ENCODE measurements around the gene NCSTN. TPM values are rescaled to one million over a fixed set of nuclear protein-coding genes. Genes with fewer than 3 reads are reported as not detected.

Gene NCSTN
- total RNA-seq, 1 donor from 2014 or later: 108 TPM

DNA sequence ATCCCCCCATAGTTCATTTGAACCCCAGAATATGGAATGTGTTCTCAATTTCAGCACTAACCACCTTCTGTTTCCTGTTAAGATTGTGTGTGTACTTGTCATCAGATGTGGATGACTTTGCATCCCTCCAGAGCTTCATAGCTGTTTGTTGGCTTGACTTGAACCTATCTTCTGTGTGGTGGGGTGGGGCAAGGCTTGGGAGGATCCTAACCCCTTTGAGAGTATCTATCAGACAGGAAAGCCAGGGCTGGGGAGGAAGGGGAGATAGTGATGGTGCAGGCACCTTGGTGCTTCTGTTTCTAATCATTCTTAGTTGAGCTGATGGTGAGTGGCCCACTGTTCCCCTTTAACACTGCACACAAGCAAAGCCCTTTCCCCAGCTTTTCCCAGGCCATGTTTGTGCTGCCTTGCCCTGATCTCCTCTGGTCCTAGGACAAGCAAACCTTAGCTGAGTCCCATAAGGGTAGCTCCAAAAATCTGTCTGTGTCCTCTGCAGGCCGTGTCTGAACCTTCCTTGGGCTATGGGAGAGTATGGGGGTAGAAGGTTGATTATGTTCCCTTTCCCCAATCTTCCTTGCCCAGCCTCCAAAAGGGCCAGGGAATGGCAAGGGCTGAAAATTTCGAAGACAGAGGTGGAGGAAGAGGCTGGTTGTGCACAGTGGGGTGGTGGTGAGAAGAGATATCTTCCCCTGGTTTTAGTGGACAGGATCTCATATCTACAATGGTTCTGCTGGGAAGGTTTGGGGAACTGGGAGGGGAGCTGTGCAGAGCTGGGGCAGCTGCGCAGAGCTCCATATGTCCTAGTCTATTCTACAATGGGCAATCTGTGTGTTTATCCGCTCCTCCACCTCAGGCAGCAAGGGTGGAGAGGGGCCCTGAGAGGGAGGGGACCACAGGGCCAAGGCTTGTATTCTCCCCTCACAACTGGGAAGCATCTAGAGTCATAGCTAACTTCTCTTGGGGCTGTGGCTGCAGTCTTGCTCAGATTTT is 25.0 kb downstream of the NCSTN start:
- no peak overlapping the region for H3K27ac ChIP-seq
- TF ChIP-seq CTCF (IDR thresholded peaks at IDR 0.05): no peak
- ATAC-seq (no peak), DNase-seq (no peak)
- peaks cover 14% of the 10 kb centered on the region for H3K27me3 ChIP-seq (ENCODE audit: low read depth)
- H3K4me3 ChIP-seq: no peak overlapping the region
- H3K36me3 ChIP-seq: no peaks in the 10 kb centered on the region
- no peaks in the 10 kb centered on the region for H3K4me1 ChIP-seq
- intact Hi-C loops (cut with DNase I): no loop called here
- no peaks in the 10 kb centered on the region for H3K9me3 ChIP-seq

GRCh38 chr1:160369087-160369486 is 25.9 kb downstream of the NCSTN start:
- ATAC-seq (no peak), DNase-seq (no peak)
- no peak overlapping the region for H3K27ac ChIP-seq
- no peaks in the 10 kb centered on the region for H3K4me1 ChIP-seq
- no peak for TF ChIP-seq CTCF (IDR thresholded peaks at IDR 0.05)
- no peaks in the 10 kb centered on the region for H3K9me3 ChIP-seq
- intact Hi-C loops (cut with DNase I): no loop called here
- peaks cover 14% of the 10 kb centered on the region for H3K27me3 ChIP-seq (ENCODE audit: low read depth)
- no peaks in the 10 kb centered on the region for H3K36me3 ChIP-seq
- no peak overlapping the region for H3K4me3 ChIP-seq

- Histone ChIP-seq H3K27me3 (ENCODE audit: low read depth) (peaks cover 14% of the 10 kb centered on the region), H3K9me3 (no peaks in the 10 kb centered on the region), H3K27ac (no peak overlapping the region), H3K4me1 (peaks cover 10% of the 10 kb centered on the region), H3K36me3 (no peaks in the 10 kb centered on the region), H3K4me3 (no peak overlapping the region)
- TF ChIP-seq CTCF (IDR thresholded peaks at IDR 0.05): no peak
- intact Hi-C loops (cut with DNase I): no loop called here
- DNase-seq (no peak), ATAC-seq (no peak)
Observed at GRCh38 chr1:160370561-160371345, 27.6 kb downstream of the NCSTN start.

DNA sequence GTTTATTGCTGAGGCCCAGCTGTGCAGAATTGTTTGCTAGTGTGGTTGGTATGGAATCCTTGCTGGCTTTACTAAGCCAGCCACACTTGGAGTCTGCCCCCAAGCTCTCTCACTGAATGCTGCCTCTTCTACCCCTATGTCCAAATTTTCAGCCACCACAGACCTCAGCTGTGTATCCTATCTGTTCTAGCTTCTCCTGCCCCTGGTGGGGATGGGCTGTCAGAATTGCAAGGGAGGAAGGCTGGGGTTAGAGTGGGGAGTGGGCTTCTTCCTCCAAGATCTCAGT is 28.1 kb downstream of the NCSTN start:
- DNase-seq: no peak
- no peak for ATAC-seq
- Histone ChIP-seq H3K4me1 (peaks cover 15% of the 10 kb centered on the region), H3K9me3 (no peaks in the 10 kb centered on the region), H3K4me3 (no peak overlapping the region), H3K36me3 (no peaks in the 10 kb centered on the region), H3K27me3 (ENCODE audit: low read depth) (peaks cover 14% of the 10 kb centered on the region), H3K27ac (no peak overlapping the region)
- TF ChIP-seq CTCF (IDR thresholded peaks at IDR 0.05): no peak
- intact Hi-C loops (cut with DNase I): no loop called here

- H3K27me3 ChIP-seq (ENCODE audit: low read depth): peaks cover 14% of the 10 kb centered on the region
- ATAC-seq (no peak), DNase-seq (no peak)
- no peak overlapping the region for H3K4me3 ChIP-seq
- intact Hi-C loops (cut with DNase I): no loop called here
- no peaks in the 10 kb centered on the region for H3K36me3 ChIP-seq
- no peak overlapping the region for H3K27ac ChIP-seq
- H3K9me3 ChIP-seq: no peaks in the 10 kb centered on the region
- peaks cover 19% of the 10 kb centered on the region for H3K4me1 ChIP-seq
- TF ChIP-seq CTCF (IDR thresholded peaks at IDR 0.05): no peak
Observed at GRCh38 chr1:160371756-160372155, 28.6 kb downstream of the NCSTN start.
